Erythroblast (primary cell): ENCODE results near the gene SLC33A1.

Experiments used
- GATA1 ChIP-seq: IDR thresholded peaks from 2 replicates; pipeline ENCODE4 v1.6.1; 2011; ENCODE audit warnings: low read depth, mild to moderate bottlenecking, control low read depth, low read length, moderate library complexity
- POLR2A ChIP-seq: IDR thresholded peaks from 2 replicates; pipeline ENCODE4 v1.6.1; 2011; ENCODE audit warnings: mild to moderate bottlenecking, low read length

DNA sequence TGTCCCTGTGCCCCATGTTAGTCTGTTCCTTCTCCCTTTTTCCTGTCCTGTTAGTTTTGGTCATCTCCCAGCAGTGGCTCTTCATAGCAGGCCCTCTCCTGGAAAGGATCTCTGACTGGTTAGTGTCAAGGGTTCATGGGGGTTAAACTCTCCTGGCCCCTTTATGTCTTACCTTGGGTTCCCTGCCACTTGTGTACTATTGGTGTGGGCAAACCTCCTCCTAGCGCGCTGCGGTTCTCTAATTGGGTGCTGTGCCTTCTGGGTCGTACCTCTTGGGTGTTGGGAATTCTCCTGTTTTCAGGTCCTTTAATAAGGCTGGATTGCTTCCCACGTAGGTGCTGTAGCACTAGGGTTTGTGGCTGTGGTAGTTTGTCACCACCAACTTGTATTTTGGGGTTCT, 35.0 kb upstream of the SLC33A1 start:
- no peak for TF ChIP-seq POLR2A
- no peak for TF ChIP-seq GATA1
